Testis (tissue), 5 donors: ENCODE measurements around the gene ATXN3. TPM values are rescaled to one million over a fixed set of nuclear protein-coding genes. Genes with fewer than 3 reads are reported as not detected.

Source experiments
- DNase-seq: peaks from one replicate; pipeline ENCODE4 v3.0.0-alpha.2; 2019
- H3K27ac ChIP-seq, 2 donors: fragments of 200-600 bp; sonication (generic); one replicate each; pipeline ENCODE4 v1.5.1; 2019
- H3K27me3 ChIP-seq: fragments of 200-600 bp; sonication (generic); one replicate; pipeline ENCODE4 v1.5.1; 2019
- H3K36me3 ChIP-seq: fragments of 200-600 bp; sonication (generic); one replicate; pipeline ENCODE4 v1.5.1; 2017; ENCODE audit warnings: low read depth; ENCODE audit errors: missing control alignments
- H3K4me1 ChIP-seq: fragments of 200-600 bp; sonication (generic); one replicate; pipeline ENCODE4 v1.5.1; 2019
- H3K4me3 ChIP-seq, 2 donors: fragments of 200-600 bp; sonication (generic); one replicate each; pipeline ENCODE4 v1.5.1; 2017 to 2019
- H3K9me3 ChIP-seq: fragments of 200-600 bp; sonication (generic); one replicate; pipeline ENCODE4 v1.5.1; 2017
- POLR2A ChIP-seq: fragments of 450-650 bp; IDR thresholded peaks from one replicate; pipeline ENCODE4 v1.6.1; 2017; ENCODE audit warnings: antibody characterized with exemption, mild to moderate bottlenecking, moderate library complexity
- WGBS, 2 donors: methylation state at CpG; one replicate each; pipeline ENCODE4 v1.1.5; 2018; 5-methylcytosine and 5-hydroxymethylcytosine counted together
- intact Hi-C: fragments of 100-400 bp; cut with DNase I; formaldehyde crosslinking; loops from one replicate; pipeline ENCODE4 v1.15.1; 2023; ENCODE audit warnings: low total_unique reads
- long read RNA-seq, 2 donors: transcript quantifications; one replicate each; lab custom pipeline, GENCODE V29; 2026
- polyA plus RNA-seq: library from polyadenylated mRNA; stranded (reverse); fragments of 350-450 nt; fragmentation: Illumina TruSeq; extraction: RNeasy Lipid Tissue Mini Kit (QIAGEN cat#74804); gene quantifications from one replicate; pipeline ENCODE4 v1.2.3, GENCODE V29; 2014; ENCODE audit warnings: low read depth, low replicate concordance; ENCODE audit not compliant: insufficient read depth
- total RNA-seq, 2 donors: library from RNA; depleted of rRNA; stranded (reverse); fragments of >200 nt; gene quantifications; one replicate each; pipeline ENCODE4 v1.2.3, GENCODE V29; 2016
- TF ChIP-seq, protein P1 (sequence below), 3 experiments: fragments of 450-650 bp in 2 of 3; fragments of 200-600 bp in 1 of 3; sonication (generic) in 1 of 3; IDR thresholded peaks; one replicate each; pipeline ENCODE4 v1.5.1; 2016 to 2019; ENCODE audit warnings: antibody characterized with exemption in 3 of 3, mild to moderate bottlenecking in 2 of 3, moderate library complexity in 1 of 3

ATXN3 gene
- total RNA-seq (10 to 100 TPM; 35.0 to 43.8 TPM), polyA plus RNA-seq (22.9 TPM)
- long read RNA-seq, donor 1, full-length matches to known transcripts: 9 of 9 reads
- long read RNA-seq, donor 1, partial matches to known transcripts: 0 of 9 reads
- long read RNA-seq, donor 1, other reads (novel, unspliced or antisense): 0 of 9 reads
- long read RNA-seq, donor 2, full-length matches to known transcripts: 9 of 9 reads
- long read RNA-seq, donor 2, partial matches to known transcripts: 0 of 9 reads
- long read RNA-seq, donor 2, other reads (novel, unspliced or antisense): 0 of 9 reads

DNA sequence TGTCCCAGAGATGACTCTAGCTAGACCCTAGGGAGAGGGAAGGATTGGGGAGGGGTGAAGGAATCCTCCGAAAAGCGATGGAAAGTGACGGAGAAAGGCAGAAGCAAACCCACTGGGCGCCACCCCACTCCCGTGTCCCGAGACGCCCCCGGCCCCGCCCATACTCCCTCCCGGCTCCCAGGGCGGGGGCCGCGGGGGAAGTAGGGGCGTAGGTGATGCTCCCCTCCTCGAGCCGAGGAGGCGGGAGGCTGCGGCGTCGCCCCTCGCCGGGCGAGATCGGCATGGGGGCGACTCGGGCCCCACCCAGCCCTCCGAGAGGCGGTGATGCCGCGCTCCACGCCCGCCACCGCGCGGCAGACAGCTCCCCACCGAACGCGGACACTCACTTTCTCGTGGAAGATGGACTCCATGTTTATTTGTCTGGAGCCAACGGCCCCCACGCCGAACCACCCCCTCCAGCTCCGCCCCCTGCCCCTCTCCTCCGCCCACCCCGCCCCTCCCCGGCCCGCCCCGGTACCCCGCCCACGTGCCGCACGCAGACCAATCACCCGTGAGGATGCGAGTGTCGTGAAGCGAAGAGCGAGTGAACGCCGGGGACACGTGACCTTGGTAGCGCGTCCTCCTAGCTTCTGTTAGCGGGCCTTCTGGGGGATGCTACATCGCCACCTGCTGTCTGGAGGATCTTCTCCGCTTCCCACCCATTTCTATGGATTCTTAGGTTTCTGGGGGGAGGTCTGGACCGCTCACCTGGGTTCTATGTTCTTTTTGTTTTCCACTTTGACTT lies at the start of gene ATXN3:
Gene ATXN3 (minus strand): TSS at position 440 of the 784 bp plus-strand sequence. CDS start 30 bp downstream, at position 410.
- Histone ChIP-seq H3K4me3 (peak within 1 kb of the TSS; percentile 86 to 93), H3K4me1 (peaks cover 7% of the 10 kb centered on the region), H3K27me3 (no peaks in the 10 kb centered on the region), H3K9me3 (no peaks in the 10 kb centered on the region), H3K36me3 (no peaks in the 10 kb centered on the region), H3K27ac (peak within 1 kb of the TSS; percentile 96 to 99)
- DNase-seq: peak; percentile 99
- intact Hi-C loops: no loop called here
- no peak for TF ChIP-seq POLR2A
- TF ChIP-seq, protein P1, sequence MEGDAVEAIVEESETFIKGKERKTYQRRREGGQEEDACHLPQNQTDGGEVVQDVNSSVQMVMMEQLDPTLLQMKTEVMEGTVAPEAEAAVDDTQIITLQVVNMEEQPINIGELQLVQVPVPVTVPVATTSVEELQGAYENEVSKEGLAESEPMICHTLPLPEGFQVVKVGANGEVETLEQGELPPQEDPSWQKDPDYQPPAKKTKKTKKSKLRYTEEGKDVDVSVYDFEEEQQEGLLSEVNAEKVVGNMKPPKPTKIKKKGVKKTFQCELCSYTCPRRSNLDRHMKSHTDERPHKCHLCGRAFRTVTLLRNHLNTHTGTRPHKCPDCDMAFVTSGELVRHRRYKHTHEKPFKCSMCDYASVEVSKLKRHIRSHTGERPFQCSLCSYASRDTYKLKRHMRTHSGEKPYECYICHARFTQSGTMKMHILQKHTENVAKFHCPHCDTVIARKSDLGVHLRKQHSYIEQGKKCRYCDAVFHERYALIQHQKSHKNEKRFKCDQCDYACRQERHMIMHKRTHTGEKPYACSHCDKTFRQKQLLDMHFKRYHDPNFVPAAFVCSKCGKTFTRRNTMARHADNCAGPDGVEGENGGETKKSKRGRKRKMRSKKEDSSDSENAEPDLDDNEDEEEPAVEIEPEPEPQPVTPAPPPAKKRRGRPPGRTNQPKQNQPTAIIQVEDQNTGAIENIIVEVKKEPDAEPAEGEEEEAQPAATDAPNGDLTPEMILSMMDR (IDR thresholded peaks at IDR 0.05): peak; percentile 69 to 94 (median 72)
- 1% methylated on average over 41 to 59 of the region's 66 CpGs for WGBS, 2 donors

DNA sequence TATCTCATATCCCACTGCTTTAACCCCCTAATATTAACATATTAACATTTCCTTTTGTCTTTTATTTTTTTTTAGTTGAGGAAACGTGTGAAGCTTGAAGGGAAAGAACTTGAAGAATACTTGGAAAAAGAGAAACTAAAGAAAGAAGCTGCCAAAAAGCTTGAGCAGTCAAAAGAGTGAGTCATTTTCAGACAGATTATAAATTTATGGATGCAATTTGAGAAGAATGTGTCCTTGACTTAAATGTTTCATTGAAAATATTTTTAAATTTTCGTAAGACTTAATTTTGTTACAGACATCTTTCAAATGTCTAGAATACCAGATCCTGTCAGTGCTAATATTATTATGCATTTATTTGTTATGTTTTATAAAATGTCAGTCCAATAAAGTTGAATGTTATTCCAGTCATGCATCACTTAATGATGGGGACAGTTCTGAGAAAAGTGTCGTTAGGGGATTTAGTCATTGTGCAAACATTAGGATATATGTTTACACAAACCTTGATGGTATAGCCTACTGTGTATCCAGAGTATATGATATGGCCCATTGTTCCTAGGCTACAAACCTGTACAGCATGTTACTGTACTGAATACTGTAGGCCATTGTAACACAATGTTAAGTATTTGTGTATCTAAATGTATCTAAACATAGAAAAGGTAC lies 48.0 kb upstream of the ATXN3 start:
- H3K27me3 ChIP-seq: no peaks in the 10 kb centered on the region
- H3K4me3 ChIP-seq: no peak overlapping the region
- TF ChIP-seq, protein P1 (IDR thresholded peaks at IDR 0.05): no peak
- TF ChIP-seq POLR2A: no peak
- no peaks in the 10 kb centered on the region for H3K4me1 ChIP-seq
- no peak overlapping the region for H3K27ac ChIP-seq
- WGBS, 2 donors: 70 to 72% methylated on average over 3 of the region's 3 CpGs
- H3K36me3 ChIP-seq: no peaks in the 10 kb centered on the region
- DNase-seq: no peak
- H3K9me3 ChIP-seq: no peaks in the 10 kb centered on the region
- intact Hi-C loops: no loop called here

DNA sequence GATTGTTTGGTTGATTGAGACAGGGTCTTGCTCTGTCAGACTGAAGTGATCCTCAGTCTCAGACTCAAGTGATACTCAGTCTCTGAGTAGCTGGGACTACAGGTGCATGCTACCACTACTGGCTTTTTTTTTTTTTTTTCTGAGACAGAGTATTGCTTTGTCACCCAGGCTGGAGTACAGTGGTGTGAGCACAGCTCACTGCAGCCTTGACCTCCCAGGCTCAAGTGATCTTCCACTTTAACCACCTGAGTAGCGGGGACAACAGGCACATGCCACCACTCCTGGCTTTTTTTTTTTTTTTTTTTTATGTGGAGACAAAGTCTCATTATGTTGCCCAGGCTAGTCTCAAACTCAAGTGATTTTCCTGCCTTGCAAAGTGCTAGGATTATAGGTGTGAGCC lies 47.2 kb upstream of the ATXN3 start:
- intact Hi-C loops: no loop called here

DNA sequence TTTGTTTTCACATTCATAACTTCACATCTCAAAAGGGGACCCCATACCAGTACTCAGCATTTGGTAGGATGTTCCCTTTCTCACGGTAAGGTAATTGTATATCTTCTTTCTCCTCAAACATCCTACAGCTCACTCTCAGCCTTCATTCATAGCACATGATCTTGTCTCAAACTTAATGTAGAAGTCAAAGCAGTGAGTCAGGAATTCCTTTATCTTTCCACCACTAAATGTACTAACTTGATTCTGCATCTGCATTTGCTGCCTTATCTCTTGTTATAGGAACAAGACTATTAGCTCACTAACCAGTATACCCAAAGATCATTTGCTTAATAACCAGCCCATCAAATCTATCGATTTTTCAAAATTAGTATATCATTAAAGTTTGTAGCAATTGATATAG lies 38.3 kb upstream of the ATXN3 start:
- Histone ChIP-seq H3K9me3 (no peaks in the 10 kb centered on the region), H3K36me3 (no peaks in the 10 kb centered on the region), H3K4me3 (no peak overlapping the region), H3K4me1 (no peaks in the 10 kb centered on the region), H3K27ac (no peak overlapping the region), H3K27me3 (no peaks in the 10 kb centered on the region)
- TF ChIP-seq POLR2A: no peak
- TF ChIP-seq, protein P1 (IDR thresholded peaks at IDR 0.05): no peak
- intact Hi-C loops: no loop called here
- WGBS, 2 donors: 91 to 95% methylated on average over 2 of the region's 2 CpGs
- DNase-seq: no peak

More for the DNA sequence above, 47.2 kb upstream of the ATXN3 start:
- H3K9me3 ChIP-seq: no peaks in the 10 kb centered on the region
- TF ChIP-seq, protein P1 (IDR thresholded peaks at IDR 0.05): no peak
- TF ChIP-seq POLR2A: no peak
- H3K4me3 ChIP-seq: no peak overlapping the region
- DNase-seq: no peak
- H3K27ac ChIP-seq: no peak overlapping the region
- H3K27me3 ChIP-seq: no peaks in the 10 kb centered on the region
- WGBS, 2 donors: 65 to 87% methylated on average over 1 of the region's 1 CpG
- no peaks in the 10 kb centered on the region for H3K36me3 ChIP-seq
- no peaks in the 10 kb centered on the region for H3K4me1 ChIP-seq
